GM10266 (cell line): ENCODE results near the gene PRPF19.

Experiments used
- DNase-seq: peaks from one replicate; pipeline ENCODE4 v3.0.0; 2012; ENCODE audit errors: extremely low spot score
- TF ChIP-seq, protein P1 (sequence below): IDR thresholded peaks from 2 replicates; pipeline ENCODE4 v1.5.1; 2012; ENCODE audit warnings: mild to moderate bottlenecking, low read depth; ENCODE audit not compliant: control insufficient read depth, insufficient read depth; ENCODE audit errors: missing control alignments

PRPF19 gene

DNA sequence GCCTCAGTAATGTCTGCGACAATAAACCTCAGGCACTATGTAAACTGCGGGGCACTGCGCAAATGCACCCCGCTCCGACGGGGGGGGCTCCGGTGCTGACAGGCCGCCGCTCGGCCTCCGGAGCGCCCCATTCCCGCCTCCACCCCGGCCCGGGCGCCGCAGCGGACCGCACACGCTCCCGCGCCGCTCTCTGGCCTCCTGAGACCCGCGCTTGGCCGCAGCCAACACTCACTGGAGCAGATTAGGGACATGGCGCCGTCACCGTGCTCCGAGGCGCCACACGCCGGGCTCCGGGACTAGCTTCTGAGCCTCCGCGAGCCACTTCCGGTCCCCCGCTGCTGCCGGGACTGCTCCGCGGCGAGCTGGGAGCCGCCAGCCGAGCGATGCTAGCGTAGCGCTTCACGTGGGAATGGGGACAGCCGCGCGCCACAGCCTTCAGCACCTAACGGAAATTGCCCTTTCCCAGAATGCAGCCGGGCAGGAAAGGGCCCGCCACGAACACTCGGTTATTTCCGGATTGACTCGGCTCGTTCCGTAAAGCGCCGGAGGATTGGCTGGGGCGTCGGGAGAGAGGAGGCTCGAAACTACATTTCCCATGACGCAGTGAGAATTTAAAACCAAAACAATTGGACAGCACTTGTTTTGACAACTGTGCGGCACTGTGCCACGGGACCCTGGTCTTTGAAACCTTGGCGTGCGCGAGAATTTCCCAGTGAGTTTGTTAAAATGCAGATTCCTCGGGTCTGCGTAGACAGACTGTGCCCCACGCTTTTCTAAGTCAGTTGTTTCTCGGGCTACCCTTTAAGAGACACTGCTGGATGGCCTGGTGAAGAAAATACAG, at the start of gene PRPF19:
Gene PRPF19, minus strand, starts transcription at position 454 of the 841 bp plus-strand sequence. Its CDS starts 203 bp downstream, at position 251.
- TF ChIP-seq, protein P1, sequence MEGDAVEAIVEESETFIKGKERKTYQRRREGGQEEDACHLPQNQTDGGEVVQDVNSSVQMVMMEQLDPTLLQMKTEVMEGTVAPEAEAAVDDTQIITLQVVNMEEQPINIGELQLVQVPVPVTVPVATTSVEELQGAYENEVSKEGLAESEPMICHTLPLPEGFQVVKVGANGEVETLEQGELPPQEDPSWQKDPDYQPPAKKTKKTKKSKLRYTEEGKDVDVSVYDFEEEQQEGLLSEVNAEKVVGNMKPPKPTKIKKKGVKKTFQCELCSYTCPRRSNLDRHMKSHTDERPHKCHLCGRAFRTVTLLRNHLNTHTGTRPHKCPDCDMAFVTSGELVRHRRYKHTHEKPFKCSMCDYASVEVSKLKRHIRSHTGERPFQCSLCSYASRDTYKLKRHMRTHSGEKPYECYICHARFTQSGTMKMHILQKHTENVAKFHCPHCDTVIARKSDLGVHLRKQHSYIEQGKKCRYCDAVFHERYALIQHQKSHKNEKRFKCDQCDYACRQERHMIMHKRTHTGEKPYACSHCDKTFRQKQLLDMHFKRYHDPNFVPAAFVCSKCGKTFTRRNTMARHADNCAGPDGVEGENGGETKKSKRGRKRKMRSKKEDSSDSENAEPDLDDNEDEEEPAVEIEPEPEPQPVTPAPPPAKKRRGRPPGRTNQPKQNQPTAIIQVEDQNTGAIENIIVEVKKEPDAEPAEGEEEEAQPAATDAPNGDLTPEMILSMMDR, result no peak
- peak; percentile 98 for DNase-seq

DNA sequence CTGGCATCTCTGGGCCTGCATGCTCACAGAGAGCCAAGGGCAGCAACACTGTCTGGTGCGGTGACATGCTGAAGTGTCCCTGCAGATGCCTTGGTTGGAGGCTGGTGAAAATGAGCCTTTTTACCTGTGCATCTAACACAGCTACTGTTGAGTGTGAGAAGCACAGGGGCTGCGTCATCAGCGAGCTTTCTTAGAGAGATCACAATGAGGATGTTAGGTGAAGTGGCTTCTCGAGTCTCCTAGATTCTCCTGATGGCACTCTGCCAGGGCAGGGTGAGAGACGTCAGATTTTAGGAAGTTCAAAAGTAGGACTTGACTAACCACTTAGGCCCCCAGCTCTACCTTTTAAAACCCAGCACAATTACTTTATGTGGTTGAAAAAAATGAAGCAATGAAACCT, 49.2 kb upstream of the PRPF19 start:
- TF ChIP-seq, protein P1, result no peak
- no peak for DNase-seq

DNA sequence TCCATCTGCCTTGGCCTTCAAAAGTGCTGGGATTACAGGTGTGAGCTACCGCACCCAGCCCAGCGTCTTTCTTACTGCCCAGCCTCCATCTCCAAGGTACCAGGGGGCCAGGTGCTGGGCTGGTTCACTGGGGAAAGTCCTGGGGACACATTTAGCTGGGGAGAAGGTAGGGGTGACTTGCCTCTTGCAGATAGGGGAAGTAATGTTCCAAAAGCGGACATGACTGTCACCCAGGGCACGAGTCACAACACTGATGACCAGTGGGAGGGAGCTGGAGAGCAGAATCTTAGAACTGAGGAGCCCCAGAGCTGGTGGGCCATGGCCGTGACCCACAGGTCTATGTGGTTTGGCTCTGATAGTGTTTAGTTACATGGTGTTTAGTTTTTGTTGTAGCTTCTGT, 48.0 kb upstream of the PRPF19 start:
- TF ChIP-seq, protein P1, result no peak
- DNase-seq, result peak; percentile 63

DNA sequence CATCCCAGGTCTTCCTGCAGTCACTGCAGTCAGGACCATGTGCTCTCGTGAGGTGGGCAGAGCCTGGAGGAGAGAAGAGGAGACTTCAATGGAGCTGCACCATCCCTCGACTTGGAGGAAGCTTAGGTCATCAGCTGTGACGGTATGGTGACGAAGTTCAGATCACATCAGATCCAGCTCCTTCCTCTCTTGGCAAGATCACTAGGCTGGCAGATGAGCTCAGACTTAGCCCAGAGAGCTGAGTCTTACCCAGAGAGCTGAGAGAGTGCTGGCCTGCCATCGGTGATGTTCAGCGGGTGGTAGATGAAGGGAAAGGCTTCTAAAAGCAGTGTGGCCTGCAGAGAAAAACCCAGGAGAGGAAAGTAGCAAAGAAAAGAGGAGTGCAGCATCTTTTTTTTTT, 47.4 kb upstream of the PRPF19 start:
- TF ChIP-seq, protein P1, result no peak

DNA sequence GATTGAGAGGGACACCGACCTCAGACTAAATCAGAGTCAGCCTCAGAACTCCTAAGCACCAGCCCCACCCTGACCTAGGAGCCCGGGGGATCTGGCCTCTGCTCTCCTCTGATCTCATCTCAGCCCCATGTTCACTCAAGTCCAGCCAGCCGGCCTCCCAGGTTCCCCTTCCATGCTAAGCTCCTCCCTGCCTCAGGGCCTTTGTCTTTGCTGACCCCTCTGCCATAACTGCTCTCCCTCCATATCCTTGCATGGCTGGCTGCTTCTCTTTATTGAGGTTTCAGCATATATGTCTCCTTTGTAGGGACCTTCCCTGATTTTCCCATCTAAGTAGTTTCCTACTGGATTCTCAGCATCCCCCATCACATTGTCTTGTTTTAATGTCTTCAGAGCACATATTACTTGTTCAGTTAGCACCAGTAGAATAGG, 46.4 kb upstream of the PRPF19 start:
- TF ChIP-seq, protein P1, result no peak

More for the DNA sequence above, 47.4 kb upstream of the PRPF19 start:
- no peak for DNase-seq

DNA sequence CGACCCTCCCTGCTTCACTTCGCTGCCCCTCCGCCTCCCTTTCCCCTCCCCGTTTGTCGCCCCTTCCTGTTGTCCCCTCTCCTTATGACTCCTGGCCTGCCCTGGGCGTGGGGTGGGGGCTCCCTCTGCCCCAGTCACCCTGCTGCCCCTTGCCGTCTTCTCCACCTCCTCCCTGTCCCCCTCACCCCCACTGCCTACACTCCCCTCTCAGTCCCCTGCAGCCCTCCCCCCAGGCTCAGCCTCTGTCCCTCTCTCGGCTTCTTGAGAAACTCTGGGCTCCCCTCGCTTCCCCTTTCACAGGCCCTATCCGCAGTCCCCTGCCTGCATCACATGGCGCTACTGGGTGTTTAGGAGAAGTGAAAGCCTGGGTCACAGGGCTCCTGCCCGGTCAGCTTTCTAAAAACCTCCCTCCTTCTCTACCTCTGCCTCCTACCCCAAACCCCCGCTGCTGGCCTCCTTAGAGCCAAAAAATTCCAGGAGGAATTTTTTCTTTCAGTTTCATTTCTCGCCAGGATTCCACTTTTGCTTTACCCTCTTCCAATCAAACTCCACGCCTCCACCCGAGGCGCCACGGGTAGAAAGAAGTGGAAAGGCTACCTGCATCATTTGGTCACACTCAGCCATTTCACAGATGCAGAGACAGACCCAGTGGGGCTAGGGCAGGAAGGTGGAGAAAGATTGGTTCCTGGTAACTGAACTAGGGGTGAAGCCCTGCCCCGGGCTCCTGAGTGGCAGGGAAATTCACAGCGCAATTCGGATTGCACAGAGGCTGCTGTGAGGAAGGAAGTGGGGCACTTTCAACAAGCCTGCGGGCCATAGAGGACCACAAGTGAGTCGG, 45.7 kb upstream of the PRPF19 start, which contains the start of gene SLC15A3:
Gene SLC15A3, minus strand, starts transcription at position 273 of the 838 bp plus-strand sequence. CDS start 625 bp downstream, outside the sequence.
- peak; percentile 88 for DNase-seq
- TF ChIP-seq, protein P1, result no peak

More for the DNA sequence above, 46.4 kb upstream of the PRPF19 start:
- DNase-seq, result peak; percentile 42

DNA sequence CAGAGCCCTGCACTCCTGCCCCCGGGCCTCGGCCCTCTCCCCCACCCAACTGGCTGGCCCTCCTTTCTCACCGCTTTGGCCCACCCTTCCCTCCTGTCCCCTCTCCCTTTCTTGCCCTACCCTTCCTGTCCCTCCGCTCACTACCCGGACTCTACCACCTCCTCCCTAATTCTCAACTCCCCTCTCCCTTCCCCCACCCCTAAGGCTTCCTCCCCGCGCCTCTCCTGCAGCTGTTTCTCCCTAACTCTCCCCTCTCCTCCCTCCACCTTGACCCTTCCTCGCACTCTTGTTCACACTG, 45.2 kb upstream of the PRPF19 start:
- DNase-seq, result no peak

More for the DNA sequence above, 45.2 kb upstream of the PRPF19 start:
- TF ChIP-seq, protein P1, result no peak
